ENCODE measurements around the gene NF1.

The NF1 gene

GRCh38 chr17:31405890-31406371 is 311.2 kb downstream of the NF1 start:
- TF ChIP-seq CTCF (IDR thresholded peaks at IDR 0.05; ENCODE audit: control insufficient read depth, extremely low read depth, insufficient read depth): no peak
- DNase-seq (ENCODE audit: low read depth): no peak
- H3K4me3 ChIP-seq (ENCODE audit: low read depth, low read length): no peak overlapping the region

GRCh38 chr17:31408586-31408985 is 313.8 kb downstream of the NF1 start:
- no peak for TF ChIP-seq CTCF (IDR thresholded peaks at IDR 0.05; ENCODE audit: control insufficient read depth, extremely low read depth, insufficient read depth)
- no peak overlapping the region for H3K4me3 ChIP-seq (ENCODE audit: low read depth, low read length)
- no peak for DNase-seq (ENCODE audit: low read depth)

- no peak for DNase-seq (ENCODE audit: low read depth)
- H3K4me3 ChIP-seq (ENCODE audit: low read depth, low read length): no peak overlapping the region
- TF ChIP-seq CTCF (IDR thresholded peaks at IDR 0.05; ENCODE audit: control insufficient read depth, extremely low read depth, insufficient read depth): no peak
Measured at GRCh38 chr17:31411707-31412285, 317.0 kb downstream of the NF1 start.

GRCh38 chr17:31412511-31412910 is 317.7 kb downstream of the NF1 start:
- DNase-seq (ENCODE audit: low read depth): no peak
- no peak overlapping the region for H3K4me3 ChIP-seq (ENCODE audit: low read depth, low read length)
- no peak for TF ChIP-seq CTCF (IDR thresholded peaks at IDR 0.05; ENCODE audit: control insufficient read depth, extremely low read depth, insufficient read depth)

GRCh38 chr17:31413081-31413799 is 318.5 kb downstream of the NF1 start:
- no peak for DNase-seq (ENCODE audit: low read depth)
- H3K4me3 ChIP-seq (ENCODE audit: low read depth, low read length): no peak overlapping the region
- TF ChIP-seq CTCF (IDR thresholded peaks at IDR 0.05; ENCODE audit: control insufficient read depth, extremely low read depth, insufficient read depth): no peak

- no peak for DNase-seq (ENCODE audit: low read depth)
Measured at GRCh38 chr17:31413874-31414549, 319.2 kb downstream of the NF1 start.

More at GRCh38 chr17:31413874-31414549, 319.2 kb downstream of the NF1 start:
- no peak overlapping the region for H3K4me3 ChIP-seq (ENCODE audit: low read depth, low read length)
- TF ChIP-seq CTCF (IDR thresholded peaks at IDR 0.05; ENCODE audit: control insufficient read depth, extremely low read depth, insufficient read depth): no peak

All from LNCaP clone FGC (cell line).